ENCODE measurements around the gene NR0B2. TPM values are rescaled to one million over a fixed set of nuclear protein-coding genes. Genes with fewer than 3 reads are reported as not detected.

NR0B2 gene
- total and polyA plus RNA-seq, 7 donors: 0.82 TPM; not detected in 6

- H3K9me3 ChIP-seq: no peaks in the 10 kb centered on the region
- H3K4me3 ChIP-seq: peak overlapping the region in 1 of 4 donors; percentile 99
- no peak overlapping the region for H3K27ac ChIP-seq
- H3K4me1 ChIP-seq: peaks cover 0 to 23% (median 18%) of the 10 kb centered on the region in 4 donors
- intact Hi-C loops (cut with DNase I): no loop called here
- H3K36me3 ChIP-seq: peaks cover 0 to 42% (median 22%) of the 10 kb centered on the region in 4 donors
- H3K27me3 ChIP-seq: no peaks in the 10 kb centered on the region
- TF ChIP-seq POLR2AphosphoS5 (IDR thresholded peaks at IDR 0.05) (no peak), POLR2A (IDR thresholded peaks at IDR 0.05) (no peak), EP300 (IDR thresholded peaks at IDR 0.05) (no peak), CTCF (IDR thresholded peaks at IDR 0.05) (no peak)
- 93 to 94% methylated on average over 3 of the region's 3 CpGs for WGBS, 2 donors
- no peak for DNase-seq
Measured at GRCh38 chr1:26922901-26923300, 9.1 kb upstream of the NR0B2 start.

- Histone ChIP-seq H3K4me1 (peaks cover 0 to 23% (median 18%) of the 10 kb centered on the region in 4 donors), H3K4me3 (peak overlapping the region; percentile 68 to 99 (median 80)), H3K9me3 (no peaks in the 10 kb centered on the region), H3K27ac (peak overlapping the region in 3 of 4 donors; percentile 89 to 95 (median 90)), H3K27me3 (no peaks in the 10 kb centered on the region), H3K36me3 (peaks cover 0 to 36% (median 22%) of the 10 kb centered on the region in 4 donors)
- intact Hi-C loops (cut with DNase I): no loop called here
- no peak for DNase-seq
- 9 to 28% methylated on average over 6 of the region's 6 CpGs for WGBS, 2 donors
- TF ChIP-seq POLR2AphosphoS5 (IDR thresholded peaks at IDR 0.05) (no peak), POLR2A (IDR thresholded peaks at IDR 0.05) (no peak), CTCF (IDR thresholded peaks at IDR 0.05) (no peak), EP300 (IDR thresholded peaks at IDR 0.05) (no peak)
Measured at GRCh38 chr1:26922431-26922729, 8.6 kb upstream of the NR0B2 start.

GRCh38 chr1:26921540-26922430 lies 8.0 kb upstream of the NR0B2 start, which contains the start of gene NUDC:
Gene NUDC, plus strand, starts transcription at chr1:26921743. Its CDS starts 106 bp downstream, at chr1:26921849.
- TF ChIP-seq POLR2A (IDR thresholded peaks at IDR 0.05) (peak; percentile 82 to 85), CTCF (IDR thresholded peaks at IDR 0.05) (no peak), POLR2AphosphoS5 (IDR thresholded peaks at IDR 0.05) (peak; percentile 97 to 98 (median 98)), EP300 (IDR thresholded peaks at IDR 0.05) (peak in 1 of 4 donors; percentile 2)
- H3K9me3 ChIP-seq: no peaks in the 10 kb centered on the region
- DNase-seq: peak; percentile 99
- peak within 1 kb of the TSS; percentile 86 to 95 (median 90) for H3K27ac ChIP-seq
- WGBS, 2 donors: 0% methylated on average over 83 of the region's 83 CpGs
- H3K4me3 ChIP-seq: peak within 1 kb of the TSS; percentile 68 to 99 (median 80)
- H3K4me1 ChIP-seq: peaks cover 0 to 23% (median 18%) of the 10 kb centered on the region in 4 donors
- peaks cover 0 to 32% (median 20%) of the 10 kb centered on the region in 4 donors for H3K36me3 ChIP-seq
- intact Hi-C loops (cut with DNase I): no loop called here
- H3K27me3 ChIP-seq: no peaks in the 10 kb centered on the region

- Histone ChIP-seq H3K9me3 (no peaks in the 10 kb centered on the region), H3K4me1 (peaks cover 0 to 23% (median 18%) of the 10 kb centered on the region in 4 donors), H3K27me3 (no peaks in the 10 kb centered on the region), H3K4me3 (peak overlapping the region; percentile 68 to 99 (median 80)), H3K27ac (peak overlapping the region; percentile 86 to 95 (median 90)), H3K36me3 (peaks cover 0 to 25% (median 16%) of the 10 kb centered on the region in 4 donors)
- intact Hi-C loops (cut with DNase I): no loop called here
- no peak for DNase-seq
- TF ChIP-seq CTCF (IDR thresholded peaks at IDR 0.05): no peak
- no peak for TF ChIP-seq POLR2AphosphoS5 (IDR thresholded peaks at IDR 0.05)
- 18 to 28% methylated on average over 7 of the region's 7 CpGs for WGBS, 2 donors
Measured at GRCh38 chr1:26921126-26921539, 7.4 kb upstream of the NR0B2 start.
